Parathyroid adenoma (tissue), 2 donors: ENCODE measurements around the gene UCMA.

Experiments used
- H2AFZ ChIP-seq: fragments of 300-600 bp; sonication (generic); one replicate; pipeline ENCODE4 v1.7.0; 2017; ENCODE audit warnings: antibody characterized with exemption, mild to moderate bottlenecking
- H3K27ac ChIP-seq: fragments of 300-600 bp; sonication (generic); one replicate; pipeline ENCODE4 v1.7.0; 2017
- H3K27me3 ChIP-seq: fragments of 300-600 bp; sonication (generic); one replicate; pipeline ENCODE4 v1.7.0; 2017; ENCODE audit warnings: low read length; ENCODE audit not compliant: control insufficient read depth, insufficient read depth
- H3K36me3 ChIP-seq: fragments of 300-600 bp; sonication (generic); one replicate; pipeline ENCODE4 v1.7.0; 2017; ENCODE audit warnings: low read length; ENCODE audit not compliant: control insufficient read depth, insufficient read depth
- H3K4me1 ChIP-seq: fragments of 300-600 bp; sonication (generic); one replicate; pipeline ENCODE4 v1.7.0; 2017; ENCODE audit warnings: control low read depth
- H3K4me2 ChIP-seq: fragments of 300-600 bp; sonication (generic); one replicate; pipeline ENCODE4 v1.7.0; 2017; ENCODE audit warnings: low read length
- H3K4me3 ChIP-seq: fragments of 300-600 bp; sonication (generic); one replicate; pipeline ENCODE4 v1.7.0; 2017; ENCODE audit warnings: low read depth, low read length
- H3K79me2 ChIP-seq: fragments of 300-600 bp; sonication (generic); one replicate; pipeline ENCODE4 v1.7.0; 2017; ENCODE audit warnings: control low read depth
- H3K9ac ChIP-seq: fragments of 300-600 bp; sonication (generic); one replicate; pipeline ENCODE4 v1.7.0; 2017; ENCODE audit warnings: mild to moderate bottlenecking
- H3K9me3 ChIP-seq: fragments of 300-600 bp; sonication (generic); one replicate; pipeline ENCODE4 v1.7.0; 2017; ENCODE audit warnings: low read length; ENCODE audit not compliant: control insufficient read depth
- CTCF ChIP-seq: fragments of 300-600 bp; sonication (generic); IDR thresholded peaks from one replicate; pipeline ENCODE4 v1.7.0; 2017; ENCODE audit warnings: antibody characterized with exemption, mild to moderate bottlenecking
- donor health status: primary hyperparathyroidism.

The UCMA gene

GRCh38 chr10:13263591-13263990, 29.4 kb upstream of the UCMA start:
- TF ChIP-seq CTCF: no peak
- Histone ChIP-seq H3K4me3 (no peak overlapping the region), H3K9ac (no peak overlapping the region), H3K4me2 (no peak overlapping the region), H3K9me3 (no peaks in the 10 kb centered on the region), H3K27ac (no peak overlapping the region), H3K4me1 (no peaks in the 10 kb centered on the region), H2AFZ (no peak overlapping the region), H3K27me3 (no peaks in the 10 kb centered on the region), H3K79me2 (no peaks in the 10 kb centered on the region), H3K36me3 (no peaks in the 10 kb centered on the region)

GRCh38 chr10:13262433-13262832, 28.3 kb upstream of the UCMA start:
- no peak for TF ChIP-seq CTCF
- H3K4me2 ChIP-seq: no peak overlapping the region
- H3K9me3 ChIP-seq: no peaks in the 10 kb centered on the region

GRCh38 chr10:13257621-13258140, 23.5 kb upstream of the UCMA start:
- no peak for TF ChIP-seq CTCF
- no peak overlapping the region for H2AFZ ChIP-seq
- no peaks in the 10 kb centered on the region for H3K36me3 ChIP-seq
- H3K4me3 ChIP-seq: no peak overlapping the region
- no peaks in the 10 kb centered on the region for H3K4me1 ChIP-seq
- no peak overlapping the region for H3K27ac ChIP-seq
- no peak overlapping the region for H3K4me2 ChIP-seq
- H3K9me3 ChIP-seq: no peaks in the 10 kb centered on the region
- no peak overlapping the region for H3K9ac ChIP-seq
- no peaks in the 10 kb centered on the region for H3K79me2 ChIP-seq
- H3K27me3 ChIP-seq: no peaks in the 10 kb centered on the region

More at GRCh38 chr10:13262433-13262832, 28.3 kb upstream of the UCMA start:
- Histone ChIP-seq H2AFZ (no peak overlapping the region), H3K27me3 (no peaks in the 10 kb centered on the region), H3K36me3 (no peaks in the 10 kb centered on the region), H3K79me2 (no peaks in the 10 kb centered on the region), H3K4me3 (no peak overlapping the region), H3K4me1 (no peaks in the 10 kb centered on the region), H3K27ac (no peak overlapping the region), H3K9ac (no peak overlapping the region)

GRCh38 chr10:13256627-13257026, 22.5 kb upstream of the UCMA start:
- H3K4me2 ChIP-seq: no peak overlapping the region
- H3K36me3 ChIP-seq: no peaks in the 10 kb centered on the region
- no peak overlapping the region for H3K9ac ChIP-seq
- no peaks in the 10 kb centered on the region for H3K9me3 ChIP-seq
- H3K27ac ChIP-seq: no peak overlapping the region
- H3K4me3 ChIP-seq: no peak overlapping the region
- H3K4me1 ChIP-seq: no peaks in the 10 kb centered on the region
- no peaks in the 10 kb centered on the region for H3K27me3 ChIP-seq
- no peak overlapping the region for H2AFZ ChIP-seq
- TF ChIP-seq CTCF: no peak
- H3K79me2 ChIP-seq: no peaks in the 10 kb centered on the region

- Histone ChIP-seq H3K9ac (no peak overlapping the region), H3K4me3 (no peak overlapping the region), H3K27ac (no peak overlapping the region), H3K79me2 (no peaks in the 10 kb centered on the region), H3K4me1 (no peaks in the 10 kb centered on the region), H3K36me3 (no peaks in the 10 kb centered on the region), H2AFZ (no peak overlapping the region), H3K9me3 (no peaks in the 10 kb centered on the region), H3K4me2 (no peak overlapping the region), H3K27me3 (no peaks in the 10 kb centered on the region)
- TF ChIP-seq CTCF: no peak
Observed at GRCh38 chr10:13253726-13254125, 19.6 kb upstream of the UCMA start.
